PFSK-1 (cell line): Measurements from ENCODE around the gene RBBP8NL.

Experiments used
- FOXP2 ChIP-seq: optimal IDR thresholded peaks from 2 replicates; pipeline ENCODE3; 2011; ENCODE audit warnings: borderline replicate concordance, control low read depth, inconsistent platforms; ENCODE audit not compliant: insufficient read depth; ENCODE audit errors: extremely low read length, extremely low read depth
- POLR2AphosphoS5 ChIP-seq: IDR thresholded peaks from 2 replicates; pipeline ENCODE4 v1.6.1; 2012; ENCODE audit warnings: low read depth, mild to moderate bottlenecking, control low read depth, low read length, moderate library complexity
- SIN3A ChIP-seq: IDR thresholded peaks from 2 replicates; pipeline ENCODE4 v1.6.1; 2012; ENCODE audit warnings: mild to moderate bottlenecking, low read length, moderate library complexity, borderline replicate concordance; ENCODE audit not compliant: insufficient read depth
- TAF1 ChIP-seq: IDR thresholded peaks from 2 replicates; pipeline ENCODE4 v1.6.1; 2012; ENCODE audit warnings: low read length, control low read depth, borderline replicate concordance; ENCODE audit not compliant: insufficient read depth
- TF ChIP-seq, protein P1 (sequence below), 2 experiments: IDR thresholded peaks; 2 replicates each; pipeline versions ENCODE4 v1.6.1 to v1.8.0; 2011 to 2012; ENCODE audit warnings: low read depth in 2 of 2, low read length in 2 of 2, control low read depth in 1 of 2, inconsistent platforms in 1 of 2, mild to moderate bottlenecking in 1 of 2, moderate library complexity in 1 of 2; ENCODE audit not compliant: insufficient read depth in 1 of 2

DNA sequence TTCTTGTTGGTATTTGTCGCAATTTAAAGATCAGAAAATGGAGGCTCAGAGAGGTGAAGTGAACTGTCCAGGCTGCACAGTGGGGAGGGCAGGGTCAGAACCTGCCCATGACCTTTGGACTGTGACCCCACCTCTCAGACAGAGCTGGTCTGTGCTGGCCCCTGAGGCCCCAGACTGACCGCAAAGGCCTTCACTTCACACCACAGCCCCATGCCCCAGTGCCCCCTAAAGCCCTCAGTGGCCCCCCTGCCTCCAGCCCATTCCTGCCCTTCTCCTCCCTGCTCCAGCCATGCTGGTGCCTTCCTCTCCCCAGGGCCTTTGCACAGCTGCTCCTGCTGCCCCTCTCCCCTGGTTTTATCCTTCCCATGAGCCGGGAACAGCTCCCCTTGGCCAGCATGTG is 9.4 kb upstream of the RBBP8NL start:
- TF ChIP-seq SIN3A (no peak), FOXP2 (no peak), POLR2AphosphoS5 (no peak), TAF1 (no peak)
- TF ChIP-seq, protein P1, sequence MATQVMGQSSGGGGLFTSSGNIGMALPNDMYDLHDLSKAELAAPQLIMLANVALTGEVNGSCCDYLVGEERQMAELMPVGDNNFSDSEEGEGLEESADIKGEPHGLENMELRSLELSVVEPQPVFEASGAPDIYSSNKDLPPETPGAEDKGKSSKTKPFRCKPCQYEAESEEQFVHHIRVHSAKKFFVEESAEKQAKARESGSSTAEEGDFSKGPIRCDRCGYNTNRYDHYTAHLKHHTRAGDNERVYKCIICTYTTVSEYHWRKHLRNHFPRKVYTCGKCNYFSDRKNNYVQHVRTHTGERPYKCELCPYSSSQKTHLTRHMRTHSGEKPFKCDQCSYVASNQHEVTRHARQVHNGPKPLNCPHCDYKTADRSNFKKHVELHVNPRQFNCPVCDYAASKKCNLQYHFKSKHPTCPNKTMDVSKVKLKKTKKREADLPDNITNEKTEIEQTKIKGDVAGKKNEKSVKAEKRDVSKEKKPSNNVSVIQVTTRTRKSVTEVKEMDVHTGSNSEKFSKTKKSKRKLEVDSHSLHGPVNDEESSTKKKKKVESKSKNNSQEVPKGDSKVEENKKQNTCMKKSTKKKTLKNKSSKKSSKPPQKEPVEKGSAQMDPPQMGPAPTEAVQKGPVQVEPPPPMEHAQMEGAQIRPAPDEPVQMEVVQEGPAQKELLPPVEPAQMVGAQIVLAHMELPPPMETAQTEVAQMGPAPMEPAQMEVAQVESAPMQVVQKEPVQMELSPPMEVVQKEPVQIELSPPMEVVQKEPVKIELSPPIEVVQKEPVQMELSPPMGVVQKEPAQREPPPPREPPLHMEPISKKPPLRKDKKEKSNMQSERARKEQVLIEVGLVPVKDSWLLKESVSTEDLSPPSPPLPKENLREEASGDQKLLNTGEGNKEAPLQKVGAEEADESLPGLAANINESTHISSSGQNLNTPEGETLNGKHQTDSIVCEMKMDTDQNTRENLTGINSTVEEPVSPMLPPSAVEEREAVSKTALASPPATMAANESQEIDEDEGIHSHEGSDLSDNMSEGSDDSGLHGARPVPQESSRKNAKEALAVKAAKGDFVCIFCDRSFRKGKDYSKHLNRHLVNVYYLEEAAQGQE (IDR thresholded peaks at IDR 0.05; ENCODE audit: insufficient read depth in 1 of 2, low read depth in 2 of 2, low read length in 2 of 2), result no peak
